HG03520 (cell line): ENCODE data around the gene TMEM121B.

ENCODE experiments used
- ATAC-seq: cut with Tn5 transposase; IDR thresholded peaks from one replicate; pipeline ENCODE4 v1.9.1; 2021; ENCODE audit warnings: mild to moderate bottlenecking, moderate library complexity; ENCODE audit not compliant: unreplicated experiment

The TMEM121B gene

GRCh38 chr22:17096071-17096470 lies 25.1 kb downstream of the TMEM121B start:
- no peak for ATAC-seq

- no peak for ATAC-seq
Measured at GRCh38 chr22:17095538-17095937, 25.6 kb downstream of the TMEM121B start.

- no peak for ATAC-seq
Measured at GRCh38 chr22:17093081-17093480, 28.1 kb downstream of the TMEM121B start.

GRCh38 chr22:17091851-17092250 lies 29.3 kb downstream of the TMEM121B start:
- ATAC-seq = no peak

GRCh38 chr22:17090550-17090949 lies 30.6 kb downstream of the TMEM121B start:
- no peak for ATAC-seq

- no peak for ATAC-seq
Measured at GRCh38 chr22:17087498-17088131, 33.5 kb downstream of the TMEM121B start.

- ATAC-seq = no peak
Measured at GRCh38 chr22:17086788-17087497, 34.2 kb downstream of the TMEM121B start.

- ATAC-seq = no peak
Measured at GRCh38 chr22:17086296-17086695, 34.9 kb downstream of the TMEM121B start.

- ATAC-seq = peak; percentile 4
Measured at GRCh38 chr22:17085277-17086181, 35.6 kb downstream of the TMEM121B start.

GRCh38 chr22:17084554-17085276 lies 36.4 kb downstream of the TMEM121B start, which contains the start of gene IL17RA:
TSS of gene IL17RA (plus strand) at chr22:17085000. CDS start at chr22:17085092, 92 bp downstream.
- ATAC-seq = peak; percentile 80

GRCh38 chr22:17083811-17084441 lies 37.2 kb downstream of the TMEM121B start:
- no peak for ATAC-seq

GRCh38 chr22:17083255-17083654 lies 37.9 kb downstream of the TMEM121B start:
- ATAC-seq = no peak

GRCh38 chr22:17079572-17079971 lies 41.6 kb downstream of the TMEM121B start:
- ATAC-seq = no peak

- ATAC-seq = no peak
Measured at GRCh38 chr22:17077255-17077654, 43.9 kb downstream of the TMEM121B start.

- ATAC-seq = no peak
Measured at GRCh38 chr22:17074648-17075002, 46.5 kb downstream of the TMEM121B start.

- ATAC-seq = no peak
Measured at GRCh38 chr22:17072877-17073276, 48.3 kb downstream of the TMEM121B start.
